CD4-positive, alpha-beta T cell treated with Interleukin-2 at 100 ng/mL for 4 hours (primary cell): ENCODE results near the gene NOD1.

ENCODE experiments used
- DNase-seq: peaks from one replicate; pipeline ENCODE4 v3.0.0-alpha.2; 2020; ENCODE audit warnings: low spot score

NOD1 gene

GRCh38 chr7:30448461-30449189 lies 30.0 kb downstream of the NOD1 start:
- DNase-seq: no peak

GRCh38 chr7:30447466-30447865 lies 31.1 kb downstream of the NOD1 start:
- DNase-seq: no peak

- DNase-seq: no peak
Observed at GRCh38 chr7:30446266-30446665, 32.3 kb downstream of the NOD1 start.

GRCh38 chr7:30445770-30446169 lies 32.8 kb downstream of the NOD1 start:
- DNase-seq: peak; percentile 71

GRCh38 chr7:30437823-30438574 lies 40.6 kb downstream of the NOD1 start:
- DNase-seq: no peak

- DNase-seq: no peak
Observed at GRCh38 chr7:30436518-30436917, 42.1 kb downstream of the NOD1 start.

- DNase-seq: no peak
Observed at GRCh38 chr7:30436046-30436445, 42.5 kb downstream of the NOD1 start.

GRCh38 chr7:30434140-30434799 lies 44.3 kb downstream of the NOD1 start:
- DNase-seq: no peak

GRCh38 chr7:30433506-30433905 lies 45.1 kb downstream of the NOD1 start:
- DNase-seq: no peak

- no peak for DNase-seq
Observed at GRCh38 chr7:30433082-30433481, 45.5 kb downstream of the NOD1 start.

- no peak for DNase-seq
Observed at GRCh38 chr7:30430777-30431176, 47.8 kb downstream of the NOD1 start.

GRCh38 chr7:30430276-30430675 lies 48.3 kb downstream of the NOD1 start:
- no peak for DNase-seq

- no peak for DNase-seq
Observed at GRCh38 chr7:30429156-30429530, 49.4 kb downstream of the NOD1 start.

- DNase-seq: no peak
Observed at GRCh38 chr7:30428246-30429155, 50.1 kb downstream of the NOD1 start.

GRCh38 chr7:30427296-30428070 lies 51.1 kb downstream of the NOD1 start:
- DNase-seq: no peak

GRCh38 chr7:30424506-30424905 lies 54.1 kb downstream of the NOD1 start:
- no peak for DNase-seq

- DNase-seq: no peak
Observed at GRCh38 chr7:30423788-30424505, 54.6 kb downstream of the NOD1 start.

- no peak for DNase-seq
Observed at GRCh38 chr7:30422922-30423321, 55.7 kb downstream of the NOD1 start.

GRCh38 chr7:30421647-30422196 lies 56.9 kb downstream of the NOD1 start:
- no peak for DNase-seq

GRCh38 chr7:30420662-30421061 lies 57.9 kb downstream of the NOD1 start:
- DNase-seq: no peak
